Stimulated activated CD4-positive, alpha-beta T cell treated with anti-CD3 and anti-CD28 coated beads, Interleukin-15, amount 100 ng/mL, for 24 hours (primary cell): ENCODE data around the gene LENG8.
A peak's percentile ranks its signal among the peaks of the same experiment; 100 is the strongest.
"Not testable (repeated sequence)": the region's sequence is repeated elsewhere in the genome, so short reads cannot be mapped to it uniquely, and the experiment has no call there.

ENCODE experiments used
- DNase-seq: peaks from one replicate; pipeline ENCODE4 v3.0.0-alpha.2; 2020

LENG8 gene

GRCh38 chr19:54444737-54445136, 4.3 kb upstream of the LENG8 start:
- DNase-seq = no peak

GRCh38 chr19:54446349-54446748, 2.6 kb upstream of the LENG8 start:
- not testable (repeated sequence) for DNase-seq

DNA sequence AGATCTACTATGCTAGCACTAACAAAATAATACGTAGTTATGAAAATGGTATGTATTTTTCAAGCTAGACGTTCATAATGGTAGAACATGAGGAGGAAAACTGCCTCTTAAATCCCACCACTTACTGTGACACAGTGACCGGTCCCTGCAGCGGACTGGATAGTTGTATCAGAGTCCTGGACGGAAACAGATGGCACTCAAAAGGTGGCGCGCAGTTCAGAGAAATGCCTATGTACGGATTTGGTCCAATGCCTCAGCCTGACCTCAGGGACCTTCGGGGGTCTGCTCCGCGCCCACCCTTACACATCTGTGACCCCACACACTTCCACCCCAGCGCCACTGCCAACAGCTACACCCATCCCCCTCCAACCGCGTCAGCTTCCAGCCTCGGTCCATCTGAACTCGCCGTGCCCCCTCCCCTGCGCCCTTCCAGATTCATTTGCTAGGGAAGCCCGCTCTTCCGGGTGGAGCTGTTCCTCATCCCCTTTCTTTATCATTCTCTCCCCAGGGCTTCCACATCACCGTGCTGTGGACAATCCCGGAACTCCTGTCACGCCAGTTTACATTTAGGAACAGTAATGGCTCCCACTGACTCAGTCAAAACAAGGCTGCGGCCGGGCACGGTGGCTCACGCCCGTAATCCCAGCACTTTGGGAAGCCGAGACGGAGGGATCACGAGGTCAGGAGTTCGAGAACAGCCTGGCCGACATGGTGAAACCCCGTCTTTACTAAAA, 792 bp upstream of the LENG8 start:
- peak; percentile 60 for DNase-seq

- DNase-seq = no peak
Observed at GRCh38 chr19:54449701-54450069, 686 bp downstream of the LENG8 start.

DNA sequence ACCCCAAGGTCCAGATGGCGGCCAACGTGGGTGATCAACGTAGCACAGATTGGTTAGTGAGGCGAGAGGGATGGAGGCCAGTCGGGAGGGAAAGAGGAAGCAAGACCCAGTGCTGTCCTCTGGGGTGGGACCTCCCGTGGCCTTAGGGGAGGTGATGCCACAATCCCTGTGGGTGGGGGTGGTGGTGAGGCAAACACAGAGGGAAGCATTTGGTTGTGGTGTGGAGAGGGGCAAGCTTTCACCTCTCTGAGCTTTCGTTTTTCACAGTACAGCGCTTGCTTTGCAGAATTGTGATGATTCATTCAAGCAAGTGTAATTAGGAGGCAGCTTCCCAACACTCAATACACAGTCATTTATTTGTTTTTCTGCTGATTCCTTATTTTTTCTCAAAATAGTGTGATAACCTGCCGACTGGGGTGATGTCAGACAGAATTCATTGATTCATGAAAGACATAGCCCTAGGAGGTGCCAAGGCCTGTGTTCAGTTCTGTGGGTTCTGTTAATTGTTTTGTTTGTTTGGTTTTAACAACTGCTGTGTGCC, 2.4 kb downstream of the LENG8 start:
- DNase-seq = no peak

DNA sequence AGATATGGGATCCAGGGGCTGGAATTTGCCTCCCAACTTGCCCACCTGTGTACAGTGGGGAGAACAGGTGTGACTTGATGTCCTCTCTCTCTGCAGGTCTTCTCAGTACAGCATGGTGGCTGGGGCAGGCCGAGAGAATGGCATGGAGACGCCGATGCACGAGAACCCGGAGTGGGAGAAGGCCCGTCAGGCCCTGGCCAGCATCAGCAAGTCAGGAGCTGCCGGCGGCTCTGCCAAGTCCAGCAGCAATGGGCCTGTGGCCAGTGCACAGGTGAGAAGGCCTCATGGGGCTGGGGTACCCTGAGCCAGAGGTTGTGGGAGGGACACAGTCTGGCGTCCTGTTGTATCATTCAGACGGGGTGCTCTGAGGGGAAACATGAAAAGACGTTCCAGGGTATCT, 3.0 kb downstream of the LENG8 start:
- DNase-seq = no peak

- DNase-seq = no peak
Observed at GRCh38 chr19:54452626-54453025, 3.6 kb downstream of the LENG8 start.

DNA sequence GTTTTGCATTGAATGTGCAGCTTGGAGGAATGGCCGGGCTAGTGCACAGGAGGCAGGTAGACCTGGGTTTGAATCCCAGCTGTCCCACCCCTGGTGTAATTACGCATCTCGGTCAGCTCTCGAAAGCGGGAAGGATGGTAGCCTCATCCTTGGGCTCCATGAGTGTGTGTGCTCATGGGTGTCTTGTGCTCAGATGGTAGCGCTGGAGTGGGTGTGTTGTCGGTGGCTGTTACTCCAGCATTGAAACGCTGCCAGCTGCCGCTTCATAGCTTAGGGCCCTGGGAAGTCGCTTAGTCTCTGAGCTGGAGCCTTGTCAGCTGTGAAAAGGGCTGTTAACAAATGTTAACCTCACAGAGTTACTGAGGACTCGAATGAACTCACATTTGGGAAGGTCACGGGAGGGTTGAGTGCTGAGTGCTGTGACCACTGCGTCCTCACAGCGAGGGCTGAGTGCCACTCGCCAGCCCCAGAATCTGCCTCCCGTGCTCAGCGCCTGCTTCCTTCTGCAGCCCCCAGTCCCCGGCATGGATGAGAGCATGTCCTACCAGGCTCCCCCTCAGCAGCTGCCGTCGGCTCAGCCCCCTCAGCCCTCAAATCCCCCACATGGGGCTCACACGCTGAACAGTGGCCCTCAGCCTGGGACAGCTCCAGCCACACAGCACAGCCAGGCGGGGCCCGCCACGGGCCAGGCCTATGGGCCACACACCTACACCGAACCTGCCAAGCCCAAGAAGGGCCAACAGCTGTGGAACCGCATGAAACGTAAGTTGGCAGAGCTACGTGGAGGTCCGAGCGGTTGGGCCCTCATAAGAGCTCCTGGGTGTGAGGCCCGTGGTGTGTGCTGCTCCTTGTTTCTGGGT, 5.2 kb downstream of the LENG8 start:
- DNase-seq = no peak

GRCh38 chr19:54454781-54455675, 6.0 kb downstream of the LENG8 start:
- DNase-seq = no peak

DNA sequence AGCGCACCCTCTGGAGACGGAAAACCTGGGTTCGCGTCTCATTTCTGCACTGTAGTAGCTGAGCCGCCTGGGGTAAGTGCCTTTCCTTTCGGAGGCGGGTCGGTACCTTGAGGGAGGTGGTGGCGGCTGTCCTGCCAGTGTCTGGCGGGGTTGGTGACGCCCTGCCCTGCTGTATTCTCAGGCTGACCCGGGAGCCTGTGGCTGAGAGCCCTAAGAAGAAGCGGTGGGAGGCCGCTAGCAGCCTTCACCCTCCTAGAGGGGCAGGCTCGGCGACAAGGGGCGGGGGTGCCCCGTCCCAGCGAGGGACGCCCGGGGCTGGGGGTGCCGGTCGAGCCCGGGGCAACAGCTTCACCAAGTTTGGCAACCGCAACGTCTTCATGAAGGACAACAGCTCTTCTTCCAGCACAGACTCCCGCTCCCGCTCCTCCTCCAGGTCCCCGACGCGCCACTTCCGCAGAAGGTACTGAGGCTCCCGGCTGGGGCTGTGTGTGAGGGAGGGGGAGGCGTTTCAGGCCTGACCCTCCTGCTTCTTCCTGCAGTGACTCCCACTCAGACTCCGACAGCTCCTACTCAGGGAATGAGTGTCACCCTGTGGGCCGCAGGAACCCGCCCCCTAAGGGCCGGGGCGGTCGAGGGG, 6.9 kb downstream of the LENG8 start:
- DNase-seq = no peak

GRCh38 chr19:54456423-54457373, 7.7 kb downstream of the LENG8 start:
- DNase-seq = no peak

- DNase-seq = no peak
Observed at GRCh38 chr19:54457773-54458647, 9.0 kb downstream of the LENG8 start.

DNA sequence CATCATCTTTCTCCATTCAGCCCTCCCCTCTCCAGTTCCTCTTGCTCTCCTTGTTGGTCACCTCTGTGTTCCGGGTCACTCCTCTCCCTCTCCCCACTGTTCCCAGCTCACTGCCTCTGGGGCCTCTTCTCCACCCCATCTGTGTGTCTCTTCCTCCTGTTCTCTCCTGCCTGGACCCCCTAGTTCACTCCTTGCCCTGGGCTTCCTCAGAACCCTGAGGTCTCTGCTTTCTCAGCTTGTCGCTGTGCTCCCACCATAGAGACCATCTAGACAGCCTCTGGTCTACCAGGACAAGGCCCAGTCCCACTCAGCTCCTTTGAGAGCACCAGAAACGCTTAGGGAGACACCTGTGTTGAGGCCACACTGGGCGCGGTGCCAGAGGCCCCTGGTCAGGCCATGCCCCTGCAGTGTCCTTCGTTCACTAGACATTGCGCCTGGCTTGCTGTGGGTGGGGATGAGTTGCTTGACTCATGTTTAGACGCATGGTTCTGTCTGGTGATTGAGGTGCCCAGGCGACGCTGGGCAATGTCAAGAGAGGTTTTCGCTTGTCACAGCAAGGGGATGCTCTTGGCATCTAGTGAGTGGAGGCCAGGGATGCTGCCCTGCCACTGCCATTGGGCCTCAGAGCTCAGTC, 9.8 kb downstream of the LENG8 start:
- DNase-seq = no peak

- DNase-seq = no peak
Observed at GRCh38 chr19:54459282-54460229, 10.6 kb downstream of the LENG8 start.

DNA sequence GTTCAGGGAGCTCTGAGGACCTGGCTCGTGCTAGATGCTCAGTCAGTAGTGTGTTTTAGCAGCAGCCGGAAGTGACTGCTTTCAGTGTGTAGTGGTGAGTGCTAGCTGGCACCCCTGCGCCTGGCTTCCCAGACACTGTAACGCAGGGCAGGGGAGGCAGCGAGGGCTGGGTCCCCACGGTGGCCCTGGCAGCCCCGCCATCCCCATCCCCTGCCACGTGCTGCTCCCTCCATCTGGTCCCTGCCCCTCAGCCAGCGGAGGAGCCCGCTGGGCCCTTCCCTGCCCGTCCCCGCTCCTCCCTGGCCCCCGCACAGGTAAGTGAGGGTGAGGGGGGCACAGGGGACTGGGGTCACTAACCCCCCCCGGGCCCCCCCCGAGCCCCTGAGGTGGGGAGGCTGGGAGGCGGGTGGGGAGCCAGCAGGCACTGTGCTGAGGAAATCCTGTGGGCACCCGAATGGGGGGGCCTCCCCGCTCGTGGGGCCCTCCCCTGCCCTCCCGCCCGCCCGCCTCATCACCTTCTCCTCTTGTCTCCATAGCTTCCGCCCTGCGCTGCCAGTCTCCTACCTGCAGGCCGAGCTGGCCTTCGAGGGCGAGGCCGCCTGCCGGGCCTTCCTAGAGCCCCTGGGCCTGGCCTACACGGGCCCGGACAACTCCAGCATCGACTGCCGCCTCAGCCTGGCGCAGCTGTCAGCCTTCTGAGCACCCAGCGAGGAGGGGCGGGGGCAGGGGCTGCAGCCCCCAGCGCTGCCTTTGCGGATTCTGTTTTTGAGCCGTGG, 11.4 kb downstream of the LENG8 start:
- no peak for DNase-seq

DNA sequence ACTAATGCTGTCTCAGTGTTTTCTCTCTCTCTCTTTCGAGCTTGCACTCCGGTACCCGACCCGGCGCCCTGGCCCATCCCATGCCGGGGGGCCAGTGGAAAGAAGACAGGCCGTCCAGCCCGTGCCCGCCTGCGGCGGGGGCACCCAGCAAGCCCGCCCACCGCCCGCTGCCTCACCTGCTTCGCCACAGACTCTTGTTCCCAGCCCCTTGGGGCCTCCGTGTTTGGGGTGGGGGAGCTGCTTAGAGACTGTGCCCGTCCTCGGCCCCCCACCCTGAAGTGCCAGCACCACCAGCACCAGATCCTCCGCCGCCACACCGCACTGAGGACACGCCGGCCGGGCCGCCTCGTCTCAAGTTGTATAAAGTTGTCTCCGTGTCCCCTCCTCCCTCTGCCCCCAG, 12.2 kb downstream of the LENG8 start:
- DNase-seq = no peak

DNA sequence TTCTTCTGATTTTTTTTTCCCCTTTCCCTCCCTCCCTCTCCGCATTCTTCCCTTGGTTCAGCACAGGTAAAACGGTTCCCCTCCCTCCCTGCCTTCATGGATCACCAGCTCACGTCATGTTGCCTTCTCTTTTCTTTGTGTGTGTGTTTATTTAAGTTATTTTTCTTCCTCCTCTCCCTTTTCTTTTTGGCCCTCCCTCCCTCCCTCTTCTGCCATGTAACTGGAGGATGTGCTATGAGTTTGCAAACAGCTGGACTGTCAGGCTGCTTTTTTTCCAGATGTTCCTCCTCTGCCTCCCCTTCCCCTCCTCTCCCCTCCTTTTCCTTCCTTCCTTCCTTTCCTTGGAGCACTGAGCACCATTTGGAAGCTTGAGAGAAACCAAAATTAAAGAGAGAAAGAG, 12.6 kb downstream of the LENG8 start:
- DNase-seq = no peak
